Effector CD8-positive, alpha-beta T cell (primary cell): ENCODE results near the gene CADPS.

Source experiments
- DNase-seq: peaks from one replicate; lab custom pipeline; 2025; lab: John Stamatoyannopoulos, UW

The CADPS gene

DNA sequence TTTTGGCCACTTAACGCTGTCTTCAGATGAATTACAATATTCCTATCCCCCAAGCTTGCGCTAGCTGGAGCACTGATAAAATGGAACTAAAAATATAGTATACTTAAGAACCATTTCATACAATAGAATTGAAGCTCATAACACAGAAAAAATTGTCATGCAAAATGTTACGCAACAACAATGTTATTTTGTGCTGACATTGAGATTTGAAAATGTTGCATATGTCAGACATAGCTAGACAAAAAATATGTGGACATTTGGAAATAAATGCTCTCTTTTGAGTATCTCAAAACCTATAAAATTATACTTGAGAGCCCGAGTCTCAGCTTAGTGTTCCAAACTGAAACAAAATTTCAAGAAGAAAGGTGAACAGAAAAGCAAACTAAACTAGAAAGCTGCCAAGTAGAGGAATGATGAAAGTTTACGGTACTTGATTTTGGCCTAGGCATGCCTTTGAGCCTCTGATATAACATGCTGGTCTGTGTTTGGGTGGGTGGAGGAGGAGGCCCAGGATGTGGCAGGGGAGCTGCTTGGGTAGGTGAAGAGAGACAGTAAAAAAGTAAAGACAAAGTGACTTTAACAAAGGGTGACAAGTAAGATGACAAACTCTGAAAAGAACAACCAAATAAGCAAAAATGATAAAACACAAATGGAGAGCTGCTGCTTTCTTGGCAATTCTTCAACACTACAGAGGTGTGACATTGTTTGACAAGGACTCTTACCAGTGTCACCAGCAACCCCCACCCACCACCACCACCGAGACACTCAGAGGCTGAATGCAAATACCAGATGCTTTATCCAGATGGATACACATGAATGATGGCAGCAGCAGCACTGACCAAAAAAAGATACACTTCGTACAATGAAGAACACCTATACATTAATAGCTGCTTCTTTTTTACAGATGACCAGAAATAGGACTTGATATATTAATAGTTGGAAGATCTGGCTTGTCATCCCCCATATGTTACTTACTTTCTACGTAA, 372.6 kb downstream of the CADPS start:
- no peak for DNase-seq

DNA sequence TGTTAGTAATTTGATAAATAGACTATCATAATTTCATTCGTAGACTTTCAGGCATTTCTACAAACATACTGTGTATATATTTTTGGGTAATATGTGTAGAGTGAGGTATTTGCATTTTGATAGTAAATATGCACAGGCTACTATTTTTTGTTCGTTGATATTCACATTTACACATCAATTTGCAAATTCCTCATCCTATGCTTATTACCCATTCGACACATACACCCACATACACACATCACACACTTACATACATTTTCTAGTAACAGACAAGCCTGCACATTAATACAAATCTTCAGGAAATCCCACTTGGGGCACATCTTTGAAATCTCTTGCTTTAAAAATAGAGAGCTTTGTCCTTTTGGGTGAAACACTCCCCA, 373.9 kb downstream of the CADPS start:
- no peak for DNase-seq

DNA sequence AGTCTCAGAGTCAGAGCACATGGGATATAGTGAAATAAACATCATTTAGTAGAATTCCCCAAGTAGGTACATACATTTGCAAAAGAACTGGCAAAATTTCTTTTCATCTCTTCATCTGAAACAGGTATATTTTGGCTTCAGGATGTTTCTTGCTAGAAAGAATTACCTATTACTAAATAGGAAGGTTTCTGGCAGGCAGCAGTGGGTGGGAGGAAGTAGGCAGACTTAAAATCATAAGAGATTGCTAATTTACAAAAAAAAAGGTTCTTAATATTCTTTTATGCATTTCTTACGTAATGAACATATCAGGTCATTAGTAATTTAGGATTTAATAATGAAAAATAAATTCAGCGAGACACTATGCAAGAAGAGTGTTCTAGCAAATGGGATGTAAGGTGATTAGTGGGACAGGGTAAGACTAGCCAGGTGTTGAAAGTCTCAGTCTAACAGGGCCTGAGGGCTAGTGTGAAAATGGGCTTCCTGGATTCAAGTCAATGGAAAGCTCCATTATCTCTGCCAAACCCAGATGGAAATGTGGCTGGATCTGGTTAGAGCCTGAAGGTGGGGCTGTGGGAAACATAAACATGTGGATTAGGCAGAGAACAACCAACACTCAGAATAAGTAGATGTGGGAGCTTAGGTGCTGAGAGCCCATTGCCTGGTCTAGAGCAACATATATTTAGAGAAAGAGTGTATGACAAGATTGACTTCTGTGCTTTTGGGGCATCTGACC, 374.5 kb downstream of the CADPS start:
- DNase-seq, result no peak

DNA sequence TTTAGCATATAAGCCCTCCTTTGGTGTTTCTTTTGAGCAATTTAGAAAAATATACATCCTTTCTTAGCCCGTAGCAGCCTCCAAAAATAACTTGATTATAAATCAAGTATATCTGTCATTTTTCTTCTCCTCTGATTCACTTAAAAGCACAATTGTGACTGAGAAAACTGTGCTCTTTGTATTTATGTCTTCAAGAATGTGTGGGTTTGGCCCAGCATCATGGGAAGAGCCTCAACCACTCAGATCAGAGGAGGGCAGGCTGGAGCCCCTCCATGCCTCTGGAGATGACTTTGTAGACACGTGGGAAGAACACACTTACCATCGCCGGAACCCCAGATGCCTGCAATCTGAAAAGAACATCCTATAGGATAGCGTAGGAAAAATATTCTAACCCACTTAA, 378.1 kb downstream of the CADPS start:
- no peak for DNase-seq

DNA sequence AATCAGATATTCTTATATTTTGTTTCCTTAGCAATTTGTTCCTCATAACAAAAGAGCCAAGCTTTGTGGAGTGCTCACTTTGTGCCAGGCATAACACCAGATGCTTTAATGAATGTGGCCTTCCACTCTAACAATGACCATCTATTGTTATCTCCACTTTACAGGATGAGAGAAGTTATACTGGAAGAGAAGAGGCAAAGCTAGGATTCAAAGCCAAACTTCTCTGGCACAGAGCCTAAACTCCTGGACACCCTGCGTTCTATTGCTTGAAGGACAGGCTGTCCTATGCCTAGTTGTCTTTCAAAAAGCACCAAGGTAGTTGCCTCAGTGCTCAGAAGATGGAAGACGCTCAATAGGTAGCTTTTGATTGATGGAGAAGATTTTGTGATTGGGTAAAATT, 378.7 kb downstream of the CADPS start:
- DNase-seq, result no peak

DNA sequence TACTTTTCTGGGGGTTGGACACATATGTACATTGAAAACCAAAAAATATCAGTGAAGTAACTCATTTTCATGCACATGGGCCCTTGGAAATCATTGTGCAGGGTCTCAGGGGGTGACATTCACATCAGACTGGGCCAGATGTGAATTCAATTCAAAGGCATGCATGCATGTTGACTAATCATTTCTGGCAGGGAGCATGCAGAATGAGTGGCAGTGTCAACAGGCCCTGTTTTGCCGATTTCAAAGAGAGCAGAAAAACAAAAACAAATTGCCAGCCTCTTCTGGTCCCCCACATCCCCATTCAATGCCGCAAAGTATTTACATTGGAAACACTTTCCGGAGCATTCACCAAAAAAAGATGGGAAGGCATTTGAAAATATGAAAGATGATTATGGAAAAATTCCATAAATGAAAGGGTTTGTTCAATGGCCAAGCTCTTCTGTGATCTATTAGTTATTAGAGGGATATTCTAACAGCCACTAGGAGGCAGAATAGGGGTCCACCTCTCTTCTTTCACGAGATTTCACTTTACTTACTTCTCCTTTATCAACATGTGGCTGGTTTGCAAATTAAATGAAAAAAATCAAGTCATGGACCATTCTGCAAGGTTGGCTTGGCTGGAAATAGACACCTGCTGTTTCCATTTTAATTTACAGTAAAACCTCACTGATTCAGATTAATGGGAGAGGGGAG, 382.0 kb downstream of the CADPS start:
- DNase-seq, result no peak

DNA sequence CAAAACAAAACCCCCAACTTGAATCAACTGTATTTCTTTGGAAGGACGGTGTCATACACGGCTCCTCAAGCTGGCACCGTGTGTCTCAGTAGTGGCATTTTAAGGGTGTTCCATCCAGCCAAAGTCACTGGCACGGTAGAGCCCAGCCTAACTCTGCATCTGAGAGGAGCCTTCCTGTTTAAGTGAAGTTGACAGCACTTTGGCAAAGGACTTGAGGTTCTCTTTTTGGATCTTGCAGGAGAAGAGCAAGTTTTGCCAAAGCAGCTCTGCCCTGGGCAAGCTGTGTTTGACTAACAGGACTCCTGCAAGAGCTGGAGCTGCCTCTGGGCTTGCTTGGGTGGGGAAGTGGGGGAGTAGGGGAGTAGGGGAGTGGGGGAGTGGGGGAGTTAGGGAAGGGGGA, 392.3 kb downstream of the CADPS start:
- no peak for DNase-seq

DNA sequence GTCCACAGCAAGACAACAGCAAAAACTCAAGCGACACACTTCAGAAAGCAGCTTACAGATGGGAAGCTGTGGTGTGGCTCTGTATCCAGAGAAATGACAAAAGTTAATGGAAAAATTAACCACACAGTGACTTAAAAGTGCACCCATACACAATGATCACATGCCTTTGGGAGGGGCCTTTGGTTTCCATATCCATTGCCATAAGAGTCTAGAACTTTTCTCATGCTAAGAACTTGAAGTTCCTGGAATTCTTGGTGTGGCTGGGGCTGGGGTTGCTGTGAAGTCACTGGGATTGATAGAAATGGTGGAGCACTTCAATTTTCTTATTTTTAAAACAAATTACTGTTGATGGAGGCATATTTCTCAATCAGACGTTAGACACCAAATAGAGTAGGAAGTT, 393.3 kb downstream of the CADPS start:
- no peak for DNase-seq

DNA sequence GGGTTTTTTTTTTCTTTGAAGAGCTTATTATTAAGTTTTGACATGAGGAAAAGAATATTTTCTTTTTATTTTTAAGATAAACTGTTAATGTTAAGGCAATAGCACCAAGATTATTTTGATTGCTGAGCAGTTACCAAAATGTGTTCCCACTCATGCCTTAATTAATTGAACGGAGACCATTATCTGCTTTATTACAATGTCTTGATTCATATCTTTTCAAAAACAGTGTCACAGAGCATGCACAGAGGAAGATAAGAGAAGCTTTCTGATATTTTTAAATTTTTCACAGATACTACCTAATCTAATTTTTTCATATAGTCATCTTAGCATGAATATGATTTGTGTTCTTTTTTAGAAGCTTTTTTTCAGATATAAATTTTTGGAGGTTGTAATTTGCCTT, 395.2 kb downstream of the CADPS start:
- no peak for DNase-seq

DNA sequence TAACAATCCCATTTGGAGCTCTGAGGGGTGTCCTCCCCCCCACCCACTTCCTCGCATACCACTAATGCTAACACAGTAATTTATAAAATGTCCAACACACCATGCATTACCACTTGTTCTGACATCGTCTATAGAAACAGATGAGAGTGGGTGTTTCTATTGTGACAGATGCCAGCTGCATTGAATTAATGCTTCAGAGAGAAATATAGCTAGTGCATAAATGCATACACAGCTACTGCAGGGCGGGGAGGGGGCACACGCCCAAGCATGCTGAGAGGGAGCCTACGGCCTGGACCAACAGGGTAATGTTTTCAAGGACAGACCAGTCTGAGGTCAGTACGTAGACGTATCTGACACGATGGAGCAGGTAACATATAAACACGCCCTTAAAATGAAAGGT, 395.9 kb downstream of the CADPS start:
- DNase-seq, result no peak

DNA sequence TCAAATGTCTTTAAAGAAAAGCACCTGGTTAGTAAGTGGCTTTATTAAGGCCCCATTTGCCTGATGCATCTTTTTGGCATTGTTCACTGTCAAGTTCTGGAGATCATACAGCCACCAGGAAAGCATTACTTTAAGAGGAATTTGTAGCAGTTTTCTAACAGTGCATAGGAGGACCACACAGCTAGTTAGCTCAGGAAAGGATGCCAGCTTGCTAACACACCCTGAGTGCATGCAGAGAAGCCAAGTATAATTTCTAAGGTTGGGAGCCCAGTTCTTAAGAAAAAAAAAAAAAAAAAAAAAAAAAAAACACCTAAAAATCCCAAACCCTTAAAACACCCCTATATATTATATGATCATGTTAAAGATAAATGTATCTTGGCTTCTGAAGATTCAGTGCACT, 399.9 kb downstream of the CADPS start:
- no peak for DNase-seq

DNA sequence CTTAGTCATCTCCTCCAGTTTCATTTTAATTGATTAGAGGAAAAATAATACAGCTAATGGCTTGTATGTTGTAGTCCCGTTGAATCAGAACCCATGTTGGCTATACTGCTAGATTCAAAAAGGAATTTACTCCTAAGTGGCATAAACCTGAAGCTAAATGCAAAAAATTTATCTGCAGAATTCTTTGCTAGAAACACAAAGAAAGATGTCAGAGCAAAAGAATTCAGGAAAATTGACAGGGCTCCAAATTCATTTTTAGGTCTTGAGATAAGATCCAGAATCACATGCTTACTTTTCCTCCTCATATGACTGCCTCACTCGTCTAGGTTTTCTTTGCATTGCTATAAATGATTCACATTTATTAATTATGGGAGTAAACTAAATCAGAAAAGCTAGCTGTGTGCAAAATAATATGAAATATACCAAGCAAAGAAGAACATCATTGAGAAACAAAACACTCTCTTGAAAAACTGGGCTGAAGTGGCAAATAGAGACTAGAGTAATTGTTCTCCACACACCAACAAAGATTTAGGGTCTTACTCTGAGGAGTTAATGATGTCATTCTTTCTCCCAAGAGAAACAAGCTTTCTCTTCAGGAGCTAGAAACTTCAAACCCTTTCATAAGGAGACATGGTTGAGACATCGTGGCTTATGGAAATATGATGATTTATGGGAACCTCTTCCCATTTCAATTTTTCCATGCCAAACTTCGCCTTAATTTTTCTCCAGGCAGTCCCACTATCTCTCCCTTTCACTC, 407.1 kb downstream of the CADPS start:
- no peak for DNase-seq

DNA sequence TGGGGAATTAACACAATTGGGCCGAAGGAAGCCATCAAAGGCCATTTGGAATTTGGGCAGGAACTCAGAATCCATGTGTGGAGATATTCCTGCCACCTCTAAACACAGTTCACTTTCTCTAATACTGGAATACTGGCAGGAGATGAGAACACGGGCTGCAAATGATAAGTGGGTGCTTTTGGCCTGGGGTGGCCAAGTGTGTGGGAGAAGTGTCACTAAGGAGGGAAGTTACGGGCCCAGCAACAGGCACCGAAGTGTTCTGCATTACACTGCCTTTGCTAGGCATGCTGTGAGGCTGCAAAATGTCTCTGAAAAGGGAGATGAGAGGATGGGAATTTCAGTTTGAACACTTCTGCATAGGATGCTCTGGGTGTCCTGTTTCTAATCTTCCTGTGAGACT, 412.4 kb downstream of the CADPS start:
- DNase-seq, result no peak

DNA sequence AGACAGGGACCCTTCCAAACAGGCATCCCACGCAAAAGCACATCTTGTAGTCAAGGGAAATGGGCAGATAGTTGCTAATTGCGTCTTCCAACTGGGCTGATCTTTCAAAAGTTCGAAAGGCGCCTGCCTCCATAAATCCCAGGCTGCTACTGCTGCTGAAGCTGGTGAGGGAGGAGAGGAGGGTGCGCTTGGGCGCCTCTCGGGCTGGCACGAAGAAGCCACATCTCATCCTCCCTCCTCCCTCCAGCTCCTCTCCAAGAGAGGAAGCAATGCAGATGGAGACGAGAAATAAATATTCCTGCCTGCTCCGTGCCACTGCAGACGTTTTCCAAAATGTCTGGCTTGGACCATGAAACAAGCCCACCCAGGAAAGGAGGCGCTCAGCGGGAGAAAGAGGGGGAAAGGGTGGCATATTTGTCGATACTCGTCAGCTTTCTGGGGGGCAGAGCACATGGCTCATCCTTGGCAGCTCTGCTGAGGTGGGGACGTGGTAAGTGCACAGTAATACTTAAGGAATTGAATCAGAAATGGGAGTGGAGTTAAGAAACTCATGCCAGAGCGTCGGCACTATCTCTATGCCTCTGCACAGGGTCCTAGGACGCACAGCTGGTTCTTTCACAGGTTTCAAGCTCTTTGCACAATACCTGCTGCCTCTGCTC, 413.0 kb downstream of the CADPS start:
- DNase-seq, result no peak

DNA sequence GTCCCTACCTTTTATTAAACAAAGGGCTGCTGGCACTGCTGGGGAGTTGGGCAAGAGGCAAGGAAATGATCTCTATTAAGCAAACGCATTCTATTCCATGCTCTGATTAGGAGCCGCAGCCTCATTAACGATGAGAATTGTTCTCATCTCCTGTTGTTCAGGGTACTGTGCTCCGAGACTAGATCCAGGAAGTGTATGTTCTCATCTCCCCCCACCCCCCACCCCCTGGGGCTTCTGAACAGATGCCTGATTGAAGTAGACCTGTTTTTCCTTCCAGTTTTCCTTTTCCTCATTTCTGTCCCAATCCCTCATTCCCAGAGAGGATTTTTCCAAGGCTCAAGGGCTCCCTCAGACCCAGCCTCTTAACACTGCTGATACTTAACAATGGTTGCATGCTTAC, 420.3 kb downstream of the CADPS start:
- DNase-seq, result no peak

DNA sequence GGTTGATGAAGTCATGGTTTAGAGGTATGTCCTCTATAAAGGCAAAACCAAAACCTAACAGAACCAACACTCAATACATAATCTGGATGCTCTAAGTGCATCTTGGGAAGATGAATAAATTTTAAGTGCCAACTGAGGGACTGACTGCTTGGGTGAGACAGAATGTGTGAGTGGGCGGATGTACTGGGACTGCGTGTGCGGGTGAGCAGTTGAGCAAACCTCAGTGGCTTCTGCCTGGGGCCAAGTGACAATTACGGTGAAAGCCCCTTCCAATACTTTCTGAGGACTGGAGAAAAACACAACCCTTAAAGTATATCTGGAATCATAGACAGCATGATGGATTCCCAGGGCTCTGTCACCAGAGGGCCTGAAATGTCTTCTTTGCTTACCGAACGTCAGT, 421.8 kb downstream of the CADPS start:
- no peak for DNase-seq

DNA sequence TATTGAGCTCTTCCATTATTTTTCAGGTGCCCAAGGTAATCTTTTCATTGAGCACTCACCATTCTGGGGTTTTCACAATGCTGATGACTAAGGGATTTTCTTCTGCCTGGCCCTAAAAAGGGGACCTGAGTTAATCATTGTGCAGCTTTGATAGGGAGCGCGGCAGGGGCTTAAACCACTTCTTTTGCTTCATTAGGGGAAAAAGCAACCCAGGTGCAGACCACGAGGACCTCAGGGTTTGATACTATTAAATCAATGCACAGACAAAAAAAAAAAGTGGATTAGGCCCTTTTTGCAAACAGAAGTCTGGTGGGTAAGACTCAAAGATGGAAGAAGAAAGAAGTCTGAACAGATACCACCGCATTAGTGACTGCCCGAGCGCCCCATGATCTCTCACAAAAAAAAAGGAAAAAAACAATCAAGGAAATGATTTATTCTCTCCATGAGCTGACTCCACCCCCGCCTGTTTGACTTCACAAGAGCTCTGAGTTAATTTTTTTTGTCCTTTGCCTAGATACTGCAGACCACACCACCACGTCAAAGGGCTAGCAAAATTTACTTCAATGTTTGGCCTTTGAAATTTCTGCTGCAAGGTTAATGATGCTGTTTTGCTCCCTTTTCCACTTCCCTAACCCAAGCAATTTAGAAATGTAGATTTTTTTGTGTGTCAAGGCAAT, 423.9 kb downstream of the CADPS start:
- no peak for DNase-seq

DNA sequence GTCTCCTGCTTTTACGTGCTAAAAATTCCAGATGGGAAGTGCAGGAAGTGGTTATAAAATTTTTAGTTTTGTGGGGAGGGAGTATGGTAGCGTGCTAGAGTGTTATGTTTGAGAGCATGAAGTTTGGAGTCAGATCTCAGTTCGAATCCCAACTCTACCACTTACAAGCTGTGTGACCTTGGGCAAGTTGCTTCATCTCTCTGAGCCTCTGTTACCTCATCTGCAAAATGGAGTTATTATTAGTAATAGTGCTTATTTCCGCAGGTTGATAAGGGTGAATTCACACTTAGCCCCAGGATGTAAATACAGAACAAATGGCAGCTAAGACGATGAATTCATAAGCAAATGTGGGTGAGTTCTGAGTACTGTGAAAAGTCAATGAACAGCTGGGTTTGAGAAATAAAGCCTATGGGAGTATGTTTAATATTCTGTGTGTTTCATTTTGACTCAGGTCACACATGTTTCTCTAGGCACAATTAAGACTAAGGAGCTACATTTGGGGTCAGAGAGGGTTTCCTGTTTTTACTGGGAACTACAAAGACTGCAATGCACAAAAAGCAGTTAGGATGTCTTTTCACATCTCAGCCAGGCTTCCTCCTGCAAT, 428.8 kb downstream of the CADPS start:
- DNase-seq, result no peak

DNA sequence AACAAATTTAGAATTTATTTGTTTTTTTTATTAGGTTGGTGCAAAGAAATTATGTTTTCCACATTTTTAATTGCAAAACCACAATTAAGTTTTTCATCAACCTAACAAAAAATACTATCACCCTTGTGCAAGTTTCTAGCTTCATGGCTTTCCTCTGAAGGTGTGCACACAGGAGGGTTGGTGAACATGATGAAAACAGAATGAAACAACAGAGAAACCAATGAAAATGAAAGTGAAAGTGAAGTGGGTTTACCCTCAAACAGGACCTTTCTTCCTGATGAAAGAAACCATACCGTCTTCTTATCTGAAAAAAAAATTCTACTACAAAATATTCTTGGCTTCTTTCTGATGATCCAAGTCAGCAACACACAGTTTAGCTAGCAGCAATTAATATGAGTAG, 429.9 kb downstream of the CADPS start:
- no peak for DNase-seq

DNA sequence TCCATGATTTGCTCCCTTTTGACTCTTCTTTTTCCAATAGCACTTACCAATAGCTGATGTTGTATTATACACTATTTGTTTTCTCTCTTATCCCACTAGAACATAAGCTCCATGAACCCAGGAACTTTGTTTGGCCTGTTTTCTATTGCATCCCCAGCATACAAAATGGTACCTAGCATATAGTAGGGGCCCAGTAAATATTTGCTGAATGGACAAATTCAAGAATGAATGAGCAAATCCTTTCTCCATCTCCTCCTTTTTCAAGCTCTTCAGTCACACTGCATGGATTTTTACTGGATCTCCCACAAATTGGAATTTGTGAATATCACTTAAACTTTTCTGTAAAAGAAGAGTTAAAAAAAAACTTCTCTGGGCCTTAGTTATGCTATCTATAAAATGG, 435.2 kb downstream of the CADPS start:
- DNase-seq, result no peak
